Spleen (tissue), 7 donors: ENCODE measurements around the gene ADCK2.

Experiments used
- CTCF ChIP-seq, 11 experiments: fragments of 200-600 bp in 7 of 11; fragments of 450-650 bp in 4 of 11; sonication (generic) in 4 of 11; IDR thresholded peaks in 8 of 11; conservative IDR thresholded peaks in 3 of 11; 1 replicate in 7 of 11; 2 replicates in 4 of 11; pipeline versions ENCODE4 v1.4.0 to v1.8.0; 2016 to 2021; ENCODE audit warnings: antibody characterized with exemption in 11 of 11, inconsistent platforms in 4 of 11, mild to moderate bottlenecking in 1 of 11
- POLR2A ChIP-seq, 3 donors: fragments of 450-650 bp; IDR thresholded peaks; one replicate each; pipeline ENCODE4 v1.5.1; 2017; ENCODE audit warnings: antibody characterized with exemption in 3 of 3, mild to moderate bottlenecking in 1 of 3
- donor health status: DM: no; HTN: no; CAD: no; lungs with moderate emphysema.
- donor health status: DM: no; HTN: no; CAD: no.
- donor health status: DM: no; HTN: no; CAD: no.

GRCh38 chr7:140744005-140744404 lies 71.3 kb downstream of the ADCK2 start:
- TF ChIP-seq CTCF (IDR thresholded peaks at IDR 0.05 in 8 of 11, conservative IDR thresholded peaks at IDR 0.05 in 3 of 11) (no peak), POLR2A (IDR thresholded peaks at IDR 0.05) (no peak)
